RCC 7860 (cell line): Measurements from ENCODE around the gene PRPF8.
A peak's percentile ranks its signal among the peaks of the same experiment; 100 is the strongest.
"Not testable (repeated sequence)": the region's sequence is repeated elsewhere in the genome, so short reads cannot be mapped to it uniquely, and the experiment has no call there.

Source experiments
- DNase-seq: peaks from one replicate; pipeline ENCODE4 v3.0.0-alpha.2; 2015; ENCODE audit warnings: low spot score
- FAIRE-seq: peaks from 2 replicates; lab custom pipeline; 2012; peaks lifted over from hg19 to GRCh38; lab: Jason Lieb, UNC

PRPF8 gene

GRCh38 chr17:1695365-1695764 lies 10.7 kb upstream of the PRPF8 start:
- FAIRE-seq (no peak), DNase-seq (no peak)

- DNase-seq, result no peak
- no peak for FAIRE-seq
Observed at GRCh38 chr17:1693339-1693738, 8.7 kb upstream of the PRPF8 start.

- no peak for DNase-seq
- FAIRE-seq, result no peak
Observed at GRCh38 chr17:1690544-1691221, 6.0 kb upstream of the PRPF8 start.

GRCh38 chr17:1688405-1688804 lies 3.7 kb upstream of the PRPF8 start:
- not testable (repeated sequence) for FAIRE-seq, DNase-seq

- no peak for DNase-seq
- no peak for FAIRE-seq
Observed at GRCh38 chr17:1686086-1686485, 1.4 kb upstream of the PRPF8 start.

- DNase-seq (no peak), FAIRE-seq (no peak)
Observed at GRCh38 chr17:1683459-1683858, 1.2 kb downstream of the PRPF8 start.

GRCh38 chr17:1676401-1676800 lies 8.3 kb downstream of the PRPF8 start:
- DNase-seq (no peak), FAIRE-seq (no peak)

GRCh38 chr17:1673041-1673785 lies 11.5 kb downstream of the PRPF8 start:
- FAIRE-seq, result no peak
- DNase-seq, result no peak

- not testable (repeated sequence) for DNase-seq, FAIRE-seq
Observed at GRCh38 chr17:1663934-1664333, 20.7 kb downstream of the PRPF8 start.

- FAIRE-seq (no peak), DNase-seq (no peak)
Observed at GRCh38 chr17:1661045-1661444, 23.6 kb downstream of the PRPF8 start.

- no peak for FAIRE-seq
- no peak for DNase-seq
Observed at GRCh38 chr17:1658100-1658499, 26.6 kb downstream of the PRPF8 start.

- DNase-seq, result no peak
- FAIRE-seq, result no peak
Observed at GRCh38 chr17:1653735-1654134, 30.9 kb downstream of the PRPF8 start.

GRCh38 chr17:1652794-1653193 lies 31.9 kb downstream of the PRPF8 start:
- not testable (repeated sequence) for DNase-seq, FAIRE-seq

GRCh38 chr17:1651559-1651844 lies 33.2 kb downstream of the PRPF8 start:
- DNase-seq (no peak), FAIRE-seq (no peak)

GRCh38 chr17:1650731-1651558 lies 33.7 kb downstream of the PRPF8 start:
- no peak for FAIRE-seq
- DNase-seq, result no peak

GRCh38 chr17:1649844-1650501 lies 34.7 kb downstream of the PRPF8 start, which contains the start of gene RILP:
Gene RILP (minus strand): TSS chr17:1649866. CDS start chr17:1649804, 62 bp downstream.
- FAIRE-seq, result no peak
- DNase-seq, result peak; percentile 21

GRCh38 chr17:1648963-1649843 lies 35.5 kb downstream of the PRPF8 start:
- DNase-seq (peak; percentile 78), FAIRE-seq (no peak)

- FAIRE-seq (no peak), DNase-seq (no peak)
Observed at GRCh38 chr17:1648173-1648962, 36.3 kb downstream of the PRPF8 start.

- DNase-seq, result no peak
- no peak for FAIRE-seq
Observed at GRCh38 chr17:1647802-1648171, 36.9 kb downstream of the PRPF8 start.
